GM19035 (cell line): Measurements from ENCODE around the gene ARHGAP26.
"Not testable (repeated sequence)": the region's sequence is repeated elsewhere in the genome, so short reads cannot be mapped to it uniquely, and the experiment has no call there.

ENCODE experiments used
- ATAC-seq: cut with Tn5 transposase; IDR thresholded peaks from one replicate; pipeline ENCODE4 v1.9.1; 2021; ENCODE audit not compliant: unreplicated experiment

Gene ARHGAP26

GRCh38 chr5:142924135-142924883 is 154.1 kb downstream of the ARHGAP26 start:
- no peak for ATAC-seq

DNA sequence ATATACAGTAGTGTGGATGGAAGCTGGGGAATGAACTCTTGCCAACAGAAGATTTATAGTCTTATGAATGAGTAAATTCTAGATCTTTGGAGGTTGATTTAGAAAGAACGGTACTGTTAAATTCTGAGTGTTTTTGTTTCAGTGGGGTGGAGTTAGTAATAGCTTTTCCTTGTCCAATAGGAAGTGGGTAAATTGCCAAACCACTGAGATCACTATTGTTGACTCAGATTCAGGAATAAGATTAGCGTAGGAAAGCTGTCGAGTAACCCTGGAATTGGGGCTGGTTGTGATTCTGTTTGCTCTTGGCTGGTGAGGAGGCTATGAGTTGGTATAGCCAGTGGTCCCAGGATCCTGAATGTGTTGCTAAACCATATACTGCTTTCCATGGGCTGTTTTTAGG is 155.6 kb downstream of the ARHGAP26 start:
- no peak for ATAC-seq

- ATAC-seq, result no peak
Measured at GRCh38 chr5:142926549-142926948, 156.4 kb downstream of the ARHGAP26 start.

GRCh38 chr5:142928999-142929398 is 158.8 kb downstream of the ARHGAP26 start:
- not testable (repeated sequence) for ATAC-seq

GRCh38 chr5:142929587-142929986 is 159.4 kb downstream of the ARHGAP26 start:
- no peak for ATAC-seq

- ATAC-seq, result no peak
Measured at GRCh38 chr5:142930395-142931110, 160.4 kb downstream of the ARHGAP26 start.

GRCh38 chr5:142931896-142932686 is 161.9 kb downstream of the ARHGAP26 start:
- no peak for ATAC-seq

GRCh38 chr5:142934051-142934762 is 164.0 kb downstream of the ARHGAP26 start:
- ATAC-seq, result no peak

GRCh38 chr5:142935014-142935413 is 164.8 kb downstream of the ARHGAP26 start:
- no peak for ATAC-seq

- ATAC-seq, result no peak
Measured at GRCh38 chr5:142937374-142937773, 167.2 kb downstream of the ARHGAP26 start.

- ATAC-seq, result no peak
Measured at GRCh38 chr5:142938266-142938880, 168.2 kb downstream of the ARHGAP26 start.

DNA sequence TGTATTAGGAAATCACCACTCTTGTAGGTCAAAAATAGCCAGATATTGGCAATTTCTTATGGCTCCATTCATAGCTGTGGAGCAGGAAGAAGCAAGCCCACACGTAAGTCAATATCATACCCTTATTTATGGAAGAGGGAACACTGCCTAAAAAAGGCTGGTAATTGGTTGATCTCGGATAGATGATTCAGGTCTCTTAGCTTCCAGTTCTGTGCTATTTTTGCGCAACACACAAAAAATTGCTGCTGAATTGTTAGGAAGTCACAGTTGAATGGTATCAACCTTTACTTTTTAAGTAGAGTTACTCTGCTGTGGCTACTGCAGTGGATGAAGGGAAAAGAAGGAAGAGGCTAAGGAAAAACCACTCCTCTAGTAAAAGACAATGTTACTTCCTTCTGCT is 168.8 kb downstream of the ARHGAP26 start:
- ATAC-seq, result no peak

GRCh38 chr5:142939884-142940283 is 169.7 kb downstream of the ARHGAP26 start:
- ATAC-seq, result no peak

DNA sequence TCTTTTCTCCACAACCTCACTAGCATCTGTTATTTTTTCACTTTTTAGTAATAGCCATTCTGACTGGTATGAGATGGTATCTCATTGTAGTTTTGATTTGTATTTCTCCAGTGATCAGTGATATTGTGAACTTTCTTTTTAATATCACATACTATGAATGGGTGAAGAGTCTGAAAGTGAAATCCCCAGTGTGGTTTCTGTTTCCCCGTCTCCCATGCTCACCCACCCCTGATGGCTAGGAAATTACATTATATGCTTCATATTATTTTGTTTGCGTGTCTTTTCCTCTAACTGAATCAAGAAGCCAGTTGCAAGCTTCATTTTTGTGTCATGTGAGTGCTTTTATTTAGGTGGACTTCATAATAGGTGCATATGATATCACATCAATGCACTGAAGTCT is 171.1 kb downstream of the ARHGAP26 start:
- no peak for ATAC-seq

- no peak for ATAC-seq
Measured at GRCh38 chr5:142942901-142943300, 172.7 kb downstream of the ARHGAP26 start.

DNA sequence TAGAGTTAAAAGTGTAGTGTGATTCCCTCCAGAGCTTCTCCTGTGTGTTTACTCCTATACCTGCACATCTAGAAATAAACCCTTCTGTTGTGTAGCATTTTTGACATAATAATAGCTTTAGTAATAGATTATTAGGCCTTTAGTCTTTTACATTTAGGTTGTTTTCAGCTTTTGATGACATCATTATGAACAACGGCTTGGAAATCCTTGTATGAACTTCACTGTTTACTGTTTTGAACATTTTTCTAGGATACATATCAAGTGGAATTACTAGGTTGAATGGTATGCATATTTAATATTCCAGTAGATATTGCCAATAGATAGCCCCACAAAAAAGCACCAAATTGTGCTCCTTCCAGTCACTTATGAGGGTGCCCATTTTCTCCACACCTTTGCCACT is 174.0 kb downstream of the ARHGAP26 start:
- ATAC-seq, result no peak

- ATAC-seq, result no peak
Measured at GRCh38 chr5:142945321-142945720, 175.1 kb downstream of the ARHGAP26 start.

DNA sequence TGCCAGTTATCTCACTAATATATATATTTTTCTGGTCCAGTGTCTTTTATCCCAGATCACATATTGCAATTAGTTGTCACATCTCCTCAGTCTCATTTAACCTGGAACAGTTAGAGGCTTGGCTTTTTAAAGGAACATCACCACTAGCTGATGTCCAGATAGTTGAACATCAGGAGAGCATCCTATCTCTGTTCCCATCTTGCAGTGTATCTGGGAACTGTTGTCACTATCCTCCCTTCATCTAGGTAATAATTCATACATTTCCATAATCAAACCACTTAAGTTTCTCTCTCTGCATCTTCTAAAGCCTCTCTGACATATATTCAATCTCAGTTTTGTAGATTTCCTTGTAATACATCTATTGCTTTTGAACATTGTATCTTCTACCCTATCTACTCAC is 175.7 kb downstream of the ARHGAP26 start:
- ATAC-seq, result no peak

DNA sequence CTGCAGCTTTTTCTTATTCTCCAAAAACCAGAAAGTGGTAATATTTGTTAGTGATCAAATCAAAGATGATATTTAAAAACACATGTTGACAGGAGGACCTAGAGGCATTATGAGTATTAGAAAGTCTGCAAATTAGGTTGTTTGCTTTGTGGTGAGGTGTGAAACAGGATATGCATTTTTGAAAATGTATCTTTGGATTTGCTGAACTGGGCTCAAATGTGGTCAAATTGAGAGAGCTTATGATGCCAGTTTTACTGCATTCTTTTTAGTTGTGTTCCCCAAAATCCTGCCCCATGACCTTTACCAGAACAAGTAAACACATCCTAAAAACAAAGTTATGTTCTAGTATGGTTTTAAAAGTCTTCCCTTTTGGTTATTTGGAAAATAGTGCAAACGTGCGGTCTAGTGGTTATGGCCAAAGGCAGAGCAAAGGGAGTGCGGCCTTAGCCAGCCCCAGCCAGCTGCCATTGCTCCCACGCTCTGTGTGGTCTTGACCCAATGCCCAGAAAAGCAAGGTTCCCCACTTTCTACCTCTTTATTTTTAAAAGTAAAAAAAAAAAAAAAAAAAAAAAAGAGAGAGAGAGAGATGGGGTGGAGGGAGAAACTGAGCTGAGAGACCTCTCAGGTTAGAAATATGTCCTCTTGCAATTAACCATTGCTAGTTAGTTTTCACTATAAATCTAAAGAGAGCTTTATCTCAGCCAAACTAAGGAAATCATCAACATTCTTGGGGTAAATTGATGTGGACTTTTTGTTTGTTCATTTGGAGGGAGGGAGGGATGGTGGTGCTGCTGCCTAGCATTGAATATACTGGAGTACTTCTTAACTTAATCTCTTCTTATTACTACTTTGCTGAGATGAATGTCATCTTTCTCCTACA is 176.6 kb downstream of the ARHGAP26 start:
- ATAC-seq, result no peak

DNA sequence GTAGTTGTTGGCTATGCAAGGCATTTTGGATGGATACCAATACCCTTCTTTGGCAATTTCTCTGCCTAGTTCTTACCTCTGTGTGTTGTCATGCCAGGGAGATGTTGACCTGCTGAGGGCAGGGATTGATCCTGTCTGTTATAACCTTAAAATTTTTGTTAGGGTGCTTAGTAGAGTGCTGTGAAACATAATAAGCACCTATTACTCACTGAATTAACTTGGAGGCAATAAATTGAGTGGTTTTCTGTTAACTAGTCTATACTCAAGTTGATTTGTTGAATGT is 177.2 kb downstream of the ARHGAP26 start:
- ATAC-seq, result no peak
